Superior temporal gyrus (tissue), 1 donor: ENCODE data around the gene VPS33A.
A peak's percentile ranks its signal among the peaks of the same experiment; 100 is the strongest.
"Not testable (repeated sequence)": the region's sequence is repeated elsewhere in the genome, so short reads cannot be mapped to it uniquely, and the experiment has no call there.

Source experiments
- DNase-seq: peaks from one replicate; pipeline ENCODE4 v3.0.0-alpha.2; 2016; ENCODE audit errors: extremely low spot score

The VPS33A gene

GRCh38 chr12:122266230-122266901 is at the start of gene VPS33A:
Gene VPS33A (minus strand): TSS chr12:122266494. CDS start chr12:122266408, 86 bp downstream.
- DNase-seq, result peak; percentile 98

- no peak for DNase-seq
These were observed 46.6 kb upstream of the VPS33A start for GRCh38 chr12:122312926-122313325.

- DNase-seq, result no peak
These were observed 45.4 kb upstream of the VPS33A start for GRCh38 chr12:122311696-122312095.

- peak; percentile 54 for DNase-seq
These were observed 44.5 kb upstream of the VPS33A start for GRCh38 chr12:122310626-122311333.

- peak; percentile 44 for DNase-seq
These were observed 43.3 kb upstream of the VPS33A start for GRCh38 chr12:122309564-122310121.

- DNase-seq, result peak; percentile 29
These were observed 42.5 kb upstream of the VPS33A start for GRCh38 chr12:122308811-122309210.

GRCh38 chr12:122306407-122306806 is 40.1 kb upstream of the VPS33A start:
- no peak for DNase-seq

GRCh38 chr12:122304924-122305323 is 38.6 kb upstream of the VPS33A start:
- no peak for DNase-seq

GRCh38 chr12:122303068-122303467 is 36.8 kb upstream of the VPS33A start:
- peak; percentile 72 for DNase-seq

- DNase-seq, result no peak
These were observed 31.9 kb upstream of the VPS33A start for GRCh38 chr12:122298071-122298748.

GRCh38 chr12:122297494-122297893 is 31.2 kb upstream of the VPS33A start:
- DNase-seq, result peak; percentile 39

GRCh38 chr12:122295877-122296276 is 29.6 kb upstream of the VPS33A start:
- DNase-seq, result no peak

GRCh38 chr12:122293081-122293480 is 26.8 kb upstream of the VPS33A start:
- no peak for DNase-seq

- DNase-seq, result no peak
These were observed 25.1 kb upstream of the VPS33A start for GRCh38 chr12:122291431-122291830.

GRCh38 chr12:122283680-122284079 is 17.4 kb upstream of the VPS33A start:
- DNase-seq, result no peak

GRCh38 chr12:122282061-122282460 is 15.8 kb upstream of the VPS33A start:
- DNase-seq, result no peak

- DNase-seq, result no peak
These were observed 9.9 kb upstream of the VPS33A start for GRCh38 chr12:122276242-122276641.

- DNase-seq, result no peak
These were observed 9.2 kb upstream of the VPS33A start for GRCh38 chr12:122275459-122275858.

GRCh38 chr12:122265886-122266229 is 436 bp downstream of the VPS33A start:
- DNase-seq, result no peak

- no peak for DNase-seq
These were observed 818 bp downstream of the VPS33A start for GRCh38 chr12:122265476-122265875.

- DNase-seq, result not testable (repeated sequence)
These were observed 5.6 kb downstream of the VPS33A start for GRCh38 chr12:122260735-122261134.

- DNase-seq, result not testable (repeated sequence)
These were observed 7.4 kb downstream of the VPS33A start for GRCh38 chr12:122258939-122259338.
